Activated CD4-positive, CD25-positive, alpha-beta regulatory T cell (primary cell): ENCODE data around the gene CRYZ.
"Not testable (repeated sequence)": the region's sequence is repeated elsewhere in the genome, so short reads cannot be mapped to it uniquely, and the experiment has no call there.

Experiments
- DNase-seq, 4 experiments: peaks; one replicate each; lab custom pipeline; 2025; lab: John Stamatoyannopoulos, UW

Gene CRYZ

GRCh38 chr1:74732960-74733603 lies at the start of gene CRYZ, which contains the start of gene TYW3:
Gene CRYZ, minus strand, starts transcription at chr1:74733050. Its CDS starts 8,229 bp downstream, at chr1:74724821.
Gene TYW3, plus strand, starts transcription at chr1:74733152. Its CDS starts 93 bp downstream, at chr1:74733245.
- peak; percentile 45 to 66 (median 58) for DNase-seq

DNA sequence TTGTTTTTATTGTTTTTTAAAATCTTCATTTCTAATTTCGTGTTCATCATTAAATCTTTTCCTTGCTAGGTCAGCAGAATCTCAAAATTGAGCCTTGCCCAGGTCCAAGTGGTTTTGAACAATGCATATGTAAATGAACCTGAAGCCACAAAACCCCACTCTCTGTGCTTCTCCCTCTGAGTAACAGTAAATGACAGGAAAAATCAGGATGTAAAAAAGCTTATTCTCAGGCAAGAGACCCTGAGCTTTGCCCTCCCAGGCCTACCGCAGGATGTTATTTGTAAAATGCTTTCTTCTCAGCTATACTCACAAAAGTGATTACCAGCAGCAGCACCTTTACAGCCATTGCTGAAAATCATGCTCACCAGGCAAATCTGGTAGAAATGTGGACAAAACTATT lies 47.7 kb upstream of the CRYZ start:
- no peak for DNase-seq

DNA sequence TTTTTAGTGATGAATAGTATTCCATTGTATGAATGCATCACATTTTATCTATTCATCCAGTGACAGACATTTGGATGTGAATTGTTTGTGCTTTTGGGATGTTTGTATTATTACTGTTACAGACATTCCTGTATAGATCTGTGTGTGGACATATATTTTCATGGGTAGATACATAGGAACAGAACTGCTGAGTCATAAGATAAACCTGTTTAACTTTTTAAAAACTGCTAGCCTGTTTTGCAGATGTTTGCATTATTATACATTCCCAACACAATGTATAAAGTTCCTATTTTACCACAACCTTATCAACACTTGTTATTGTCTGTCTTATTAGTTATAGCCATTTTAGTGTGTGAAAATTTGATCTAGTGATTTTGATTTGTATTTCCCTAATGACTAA lies 46.9 kb upstream of the CRYZ start:
- DNase-seq = no peak

DNA sequence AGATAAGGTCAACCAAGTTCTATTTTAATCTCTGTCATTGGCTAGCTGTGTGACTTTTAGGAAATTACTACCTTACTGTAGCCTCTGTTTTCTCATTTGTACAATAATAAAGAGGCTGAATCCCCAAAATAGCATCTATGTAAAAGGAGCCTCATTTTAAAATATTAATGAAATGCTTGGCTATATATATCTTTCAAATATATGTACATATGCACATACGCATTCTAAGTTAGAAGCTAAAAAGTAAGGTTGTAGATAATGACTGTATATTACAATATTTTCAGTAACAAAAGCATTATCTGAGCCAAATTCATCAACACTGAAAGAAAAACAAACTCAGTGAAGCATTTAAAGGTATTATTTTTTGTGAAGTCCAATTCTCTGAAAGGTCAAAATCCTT lies 44.7 kb upstream of the CRYZ start:
- DNase-seq = no peak

- no peak for DNase-seq
Measured at GRCh38 chr1:74775735-74776134, 42.9 kb upstream of the CRYZ start.

GRCh38 chr1:74773582-74773981 lies 40.7 kb upstream of the CRYZ start:
- DNase-seq = no peak

- DNase-seq = no peak
Measured at GRCh38 chr1:74772945-74773344, 40.1 kb upstream of the CRYZ start.

DNA sequence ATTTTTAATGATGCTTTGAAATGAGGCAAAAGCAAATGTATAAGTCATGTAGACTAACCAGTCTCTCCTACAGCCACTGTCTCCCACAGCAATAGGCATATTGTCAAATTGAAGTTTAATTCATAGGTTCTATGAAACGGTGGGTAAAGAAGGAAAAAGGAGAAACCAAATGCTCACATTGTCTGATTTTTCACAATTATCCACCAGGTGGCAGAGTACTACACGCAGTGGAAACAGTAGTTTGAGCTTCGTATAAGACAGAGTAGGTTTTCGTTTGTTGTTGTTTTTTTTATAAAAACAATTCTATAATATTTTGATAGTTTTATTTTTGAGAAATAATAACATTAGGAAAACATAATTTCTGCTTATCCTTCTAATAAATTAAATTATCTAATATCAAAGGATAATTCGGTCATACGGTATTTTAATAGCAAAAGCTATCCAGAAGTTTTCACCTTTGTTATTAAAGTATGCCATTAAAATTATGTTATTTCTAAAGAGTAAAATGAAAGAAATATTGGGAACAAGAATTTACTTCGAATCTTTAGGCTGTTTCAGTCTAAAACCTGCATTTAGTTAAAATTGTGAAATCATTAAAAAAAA lies 39.2 kb upstream of the CRYZ start:
- DNase-seq = no peak

DNA sequence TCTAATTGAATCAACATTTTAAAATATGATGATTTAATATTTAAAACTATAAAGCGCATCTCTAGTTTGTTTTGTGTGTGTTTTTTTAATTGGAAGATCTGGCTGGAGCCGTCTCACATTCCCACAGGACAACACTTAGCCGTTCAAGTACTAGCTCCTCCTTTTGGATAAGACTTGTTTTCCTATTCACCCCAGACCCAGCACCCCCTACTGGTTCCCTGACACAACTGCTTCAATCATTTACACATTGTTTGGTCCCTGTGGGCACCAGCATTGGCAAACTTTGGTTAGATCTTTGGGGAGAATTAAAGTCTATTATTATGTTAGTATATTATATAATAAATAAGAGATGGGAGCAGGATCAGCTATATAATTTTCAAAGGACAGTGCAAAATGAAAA lies 34.6 kb upstream of the CRYZ start:
- no peak for DNase-seq

DNA sequence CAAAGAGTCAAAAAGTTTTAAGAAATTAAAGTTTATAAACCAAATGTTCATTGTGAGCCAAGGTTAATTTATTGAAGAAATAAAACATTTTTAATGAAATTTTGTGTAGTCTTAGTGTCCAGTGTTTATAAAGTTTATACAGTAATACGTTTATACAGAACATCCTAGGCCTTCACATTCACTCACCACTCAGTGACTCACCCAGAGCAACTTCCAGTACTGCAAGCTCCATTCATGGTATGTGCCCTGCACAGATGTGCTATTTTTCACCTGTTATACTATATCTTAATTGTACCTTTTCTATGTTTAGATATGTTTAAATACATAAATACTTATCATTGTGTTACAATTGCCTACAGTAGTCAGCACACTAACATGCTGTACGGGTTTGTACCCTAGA lies 33.7 kb upstream of the CRYZ start:
- no peak for DNase-seq

DNA sequence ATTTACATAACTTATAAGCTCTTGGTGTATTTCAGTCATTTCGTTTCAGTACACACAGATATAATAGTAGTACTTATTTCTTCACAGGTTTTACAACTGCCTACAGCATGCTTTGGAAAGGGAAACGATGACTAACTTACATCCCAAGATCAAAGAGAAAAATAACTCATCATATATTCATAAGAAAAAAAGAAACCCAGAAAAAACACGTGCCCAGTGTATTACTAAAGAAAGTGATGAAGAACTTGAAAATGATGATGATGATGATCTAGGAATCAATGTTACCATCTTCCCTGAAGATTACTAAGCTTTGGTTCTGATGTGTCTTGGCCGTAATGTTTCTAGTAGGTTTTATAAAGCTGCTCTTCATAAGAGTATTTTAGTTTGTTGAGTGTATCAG lies 31.0 kb upstream of the CRYZ start:
- DNase-seq = no peak

GRCh38 chr1:74756650-74757049 lies 23.8 kb upstream of the CRYZ start:
- not testable (repeated sequence) for DNase-seq

GRCh38 chr1:74755475-74755874 lies 22.6 kb upstream of the CRYZ start:
- DNase-seq = no peak

DNA sequence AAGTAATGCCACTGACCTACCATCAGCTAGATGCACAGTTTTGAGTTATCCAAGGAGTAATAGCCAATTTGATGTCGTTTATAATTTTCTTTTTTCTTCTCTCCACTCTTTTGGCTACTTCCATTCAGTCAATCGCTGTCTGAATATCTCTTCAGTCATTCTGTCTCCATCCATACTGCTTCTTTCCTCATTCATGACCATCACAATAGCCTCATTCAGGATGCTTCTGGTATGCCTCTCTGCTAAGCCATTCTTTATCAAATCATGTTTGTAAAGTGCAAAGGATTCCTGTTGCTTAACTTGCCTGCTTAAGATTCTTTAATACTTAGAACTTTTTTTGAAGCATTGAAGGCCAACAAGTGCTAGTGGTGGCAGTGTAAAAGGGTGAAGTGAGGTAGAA lies 20.3 kb upstream of the CRYZ start:
- DNase-seq = no peak

GRCh38 chr1:74748960-74749359 lies 16.1 kb upstream of the CRYZ start:
- no peak for DNase-seq

DNA sequence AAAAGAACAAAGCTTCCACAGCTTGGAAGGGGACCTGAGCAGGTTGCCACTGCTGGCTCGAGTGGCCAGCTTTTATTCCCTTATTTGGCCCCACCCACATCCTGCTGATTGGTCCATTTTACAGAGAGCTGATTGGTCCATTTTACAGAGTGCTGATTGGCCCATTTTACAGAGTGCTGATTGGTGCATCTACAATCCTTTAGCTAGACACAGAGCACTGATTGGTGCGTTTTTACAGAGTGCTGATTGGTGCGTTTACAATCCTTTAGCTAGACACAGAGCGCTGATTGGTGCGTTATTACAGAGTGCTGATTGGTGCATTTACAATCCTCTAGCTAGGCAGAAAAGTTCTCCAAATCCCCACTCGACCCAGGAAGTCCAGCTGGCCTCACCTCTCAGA lies 12.4 kb upstream of the CRYZ start:
- not testable (repeated sequence) for DNase-seq

DNA sequence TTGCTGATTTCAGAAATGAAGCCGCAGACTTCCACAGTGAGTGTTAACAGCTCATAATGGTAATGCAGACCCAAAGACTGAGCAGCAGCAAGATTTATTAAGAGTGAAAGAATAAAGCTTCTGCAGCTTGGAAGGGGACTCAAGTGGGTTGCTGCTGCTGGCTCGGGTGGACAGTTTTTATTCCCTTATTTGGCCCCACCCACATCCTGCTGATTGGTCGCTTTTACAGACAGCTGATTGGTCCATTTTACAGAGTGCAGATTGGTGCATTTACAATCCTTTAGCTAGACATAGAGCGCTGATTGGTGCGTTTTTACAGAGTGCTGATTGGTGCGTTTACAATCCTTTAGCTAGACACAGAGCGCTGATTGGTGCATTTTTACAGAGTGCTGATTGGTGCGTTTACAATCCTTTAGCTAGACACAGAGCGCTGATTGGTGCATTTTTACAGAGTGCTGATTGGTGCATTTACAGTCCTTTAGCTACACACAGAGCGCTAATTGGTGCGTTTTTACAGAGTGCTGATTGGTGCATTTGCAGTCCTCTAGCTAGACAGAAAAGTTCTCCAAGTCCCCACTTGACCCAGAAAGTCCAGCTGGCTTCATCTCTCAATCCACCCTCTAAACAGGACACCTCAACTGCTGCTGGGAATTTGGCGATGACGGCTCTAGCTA lies 7.6 kb upstream of the CRYZ start:
- DNase-seq = not testable (repeated sequence)

DNA sequence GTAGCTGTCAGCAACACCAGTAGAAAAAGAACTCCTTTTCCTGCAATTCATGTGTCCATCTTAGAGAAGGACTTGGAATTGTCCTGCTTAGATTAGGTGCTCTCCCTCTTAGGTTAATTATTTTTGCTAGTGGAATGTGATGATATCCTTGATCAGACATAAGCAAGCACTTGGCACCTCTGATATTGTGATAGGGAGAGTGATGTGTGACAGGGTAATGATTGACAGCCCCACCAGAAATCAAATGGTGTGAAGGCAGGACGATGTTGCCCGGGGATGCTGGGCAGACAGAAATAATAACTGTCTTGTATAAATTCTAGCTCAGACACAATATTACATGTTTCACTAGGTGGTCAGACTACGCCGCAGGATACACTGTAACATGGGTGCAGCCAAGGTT lies 4.5 kb upstream of the CRYZ start:
- no peak for DNase-seq

DNA sequence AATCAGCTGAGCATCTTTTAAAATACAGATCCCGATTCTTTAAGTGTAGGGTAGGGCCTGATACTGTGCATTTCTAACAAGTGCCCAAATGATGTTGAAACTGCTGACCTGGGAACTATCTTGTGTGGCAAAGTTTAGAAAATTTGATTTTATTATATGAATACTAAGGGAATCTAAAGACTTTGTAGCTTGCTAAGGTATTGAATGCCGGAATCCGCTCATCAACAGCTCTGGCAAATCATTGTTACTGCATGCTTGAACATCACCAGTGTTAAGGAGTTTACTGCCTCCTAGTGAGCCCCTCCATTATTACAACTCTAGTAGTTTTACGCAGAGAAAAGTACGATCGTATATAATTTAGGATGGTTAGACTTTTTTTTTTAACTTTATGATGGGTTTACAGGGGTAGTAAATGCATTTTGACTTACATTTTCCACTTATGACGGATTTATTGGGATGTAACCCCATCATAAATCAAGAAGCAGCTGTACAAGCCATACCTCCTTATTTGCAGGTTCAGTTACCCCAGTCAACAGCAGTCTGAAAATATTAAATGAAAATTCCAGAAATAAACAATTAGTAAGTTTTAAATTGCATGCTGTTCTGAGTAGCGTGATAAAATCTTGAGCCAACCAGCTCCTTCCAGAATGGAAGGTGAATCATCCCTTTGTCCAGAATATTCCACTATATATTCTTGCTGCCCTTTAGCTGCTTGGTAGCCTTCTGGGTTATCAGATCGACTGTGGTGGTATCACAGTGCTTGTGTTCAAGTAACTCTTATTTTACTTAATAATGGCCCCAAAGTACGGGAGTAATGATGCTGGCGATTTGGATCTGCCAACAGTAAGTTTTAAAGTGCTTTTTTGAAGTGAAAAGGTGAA lies 994 bp upstream of the CRYZ start:
- peak in 1 of 4 experiments; percentile 8 for DNase-seq

GRCh38 chr1:74732071-74732946 lies 541 bp downstream of the CRYZ start:
- not testable (repeated sequence) for DNase-seq

GRCh38 chr1:74731399-74732052 lies 1.3 kb downstream of the CRYZ start:
- no peak for DNase-seq
